Measurements from ENCODE around the gene CPD.
"Not testable (repeated sequence)": the region's sequence is repeated elsewhere in the genome, so short reads cannot be mapped to it uniquely, and the experiment has no call there.

Gene CPD

DNA sequence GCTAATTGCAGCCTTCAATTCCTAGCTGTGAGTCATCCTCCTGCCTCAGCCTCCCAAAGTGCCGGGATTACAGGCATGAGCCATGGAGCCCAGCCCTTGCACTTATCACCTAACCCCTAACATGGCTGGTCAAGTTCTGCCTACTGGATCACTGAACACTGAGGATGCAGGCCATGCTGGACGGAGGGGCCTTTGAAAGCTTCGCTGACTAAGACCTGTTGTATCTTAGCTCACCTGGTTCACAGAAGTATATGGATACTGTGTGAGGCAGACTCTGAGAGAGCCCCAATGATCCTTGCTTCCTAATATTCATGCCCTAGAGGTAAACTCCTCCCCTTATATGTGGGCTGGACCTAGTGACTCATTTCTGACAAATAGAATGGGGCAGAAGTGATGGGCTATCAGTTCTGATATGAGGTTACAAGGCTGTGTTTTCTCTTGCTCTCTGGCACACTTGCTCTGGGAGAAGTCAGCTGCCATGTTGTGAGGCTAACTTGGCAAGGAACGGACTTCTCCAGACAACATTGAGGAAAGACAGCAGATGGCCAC is 33.1 kb upstream of the CPD start:
- H3K36me3 Mint-ChIP-seq, result no peaks in the 10 kb centered on the region
- H3K4me1 Mint-ChIP-seq (ENCODE audit: low read depth), result peaks cover 10% of the 10 kb centered on the region
- no peaks in the 10 kb centered on the region for H3K9me3 Mint-ChIP-seq (ENCODE audit: low read depth)
- H3K27ac Mint-ChIP-seq, result no peak overlapping the region
- no peak overlapping the region for H3K4me3 Mint-ChIP-seq
- H3K27me3 Mint-ChIP-seq, result no peaks in the 10 kb centered on the region

DNA sequence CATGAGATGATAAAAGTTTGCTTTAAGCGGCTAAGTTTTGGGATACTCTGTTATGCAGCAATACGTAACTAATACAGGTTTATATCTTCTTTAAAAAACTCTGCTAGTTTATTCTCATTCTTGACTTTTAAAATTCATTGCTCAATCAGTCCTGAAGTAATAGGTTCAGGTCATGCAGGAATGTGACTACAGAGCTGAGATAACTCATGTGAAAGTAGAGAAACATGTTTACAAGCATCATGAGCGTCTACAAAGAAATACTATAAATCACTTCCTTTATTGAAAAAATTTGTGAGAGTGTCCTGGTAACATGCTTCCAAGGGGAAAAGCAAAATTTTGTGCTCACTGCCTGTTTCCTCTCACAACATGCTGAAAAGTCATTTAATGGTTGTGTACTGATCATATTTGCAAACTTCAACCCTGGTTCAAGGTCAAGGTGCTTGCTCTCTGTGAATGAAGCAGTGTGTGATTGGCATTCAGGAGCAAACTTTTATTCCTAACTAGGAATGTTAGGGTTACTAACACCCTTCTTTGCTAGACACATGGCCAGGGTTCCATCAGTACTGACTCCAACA is 32.4 kb upstream of the CPD start:
- Mint-ChIP-seq H3K9me3 (ENCODE audit: low read depth) (no peaks in the 10 kb centered on the region), H3K27me3 (no peaks in the 10 kb centered on the region), H3K4me3 (no peak overlapping the region), H3K4me1 (ENCODE audit: low read depth) (peaks cover 8% of the 10 kb centered on the region), H3K36me3 (no peaks in the 10 kb centered on the region), H3K27ac (no peak overlapping the region)

DNA sequence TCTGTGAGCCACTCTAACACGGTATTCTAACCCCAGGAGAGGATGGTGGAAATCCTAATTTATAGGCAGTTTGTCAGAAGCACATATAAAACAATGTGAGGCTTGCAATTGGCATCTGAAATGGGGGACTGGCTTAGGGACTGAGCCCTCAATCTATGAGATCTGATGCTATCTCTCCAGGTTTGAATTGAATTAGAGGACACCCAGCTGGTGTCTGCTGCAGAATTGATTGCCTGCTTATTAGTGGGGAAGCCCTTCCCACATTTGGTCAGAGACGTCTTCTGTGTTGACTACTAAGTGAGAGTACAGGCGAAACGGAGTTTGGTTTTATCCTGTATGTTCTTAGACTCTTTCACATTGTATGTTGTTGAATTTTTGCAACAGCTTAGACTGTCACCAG is 31.2 kb upstream of the CPD start:
- H3K36me3 Mint-ChIP-seq, result no peaks in the 10 kb centered on the region
- no peaks in the 10 kb centered on the region for H3K27me3 Mint-ChIP-seq
- no peaks in the 10 kb centered on the region for H3K9me3 Mint-ChIP-seq (ENCODE audit: low read depth)
- peaks cover 8% of the 10 kb centered on the region for H3K4me1 Mint-ChIP-seq (ENCODE audit: low read depth)
- no peak overlapping the region for H3K4me3 Mint-ChIP-seq
- H3K27ac Mint-ChIP-seq, result no peak overlapping the region

DNA sequence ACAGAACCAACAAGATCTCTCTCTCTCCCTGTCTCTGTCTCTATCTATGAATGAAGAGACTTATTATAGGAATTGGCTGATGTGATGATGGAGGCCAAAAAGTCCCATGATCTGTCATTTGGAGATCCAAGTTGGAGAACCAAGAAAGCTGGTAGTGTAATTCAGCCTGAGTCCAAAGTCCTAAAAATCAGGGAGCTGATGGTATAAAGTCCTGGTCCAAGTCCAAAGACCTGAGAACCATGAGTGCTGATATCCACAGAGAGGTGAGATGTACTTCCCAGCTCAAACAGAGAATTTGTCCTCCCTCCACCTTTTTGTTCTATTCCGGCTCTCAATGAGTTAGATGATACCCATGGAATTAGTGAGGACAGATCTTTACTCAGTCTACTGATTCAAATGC is 29.5 kb upstream of the CPD start:
- H3K27ac Mint-ChIP-seq, result no peak overlapping the region
- no peaks in the 10 kb centered on the region for H3K9me3 Mint-ChIP-seq (ENCODE audit: low read depth)
- H3K36me3 Mint-ChIP-seq, result no peaks in the 10 kb centered on the region
- no peak overlapping the region for H3K4me3 Mint-ChIP-seq
- peaks cover 8% of the 10 kb centered on the region for H3K4me1 Mint-ChIP-seq (ENCODE audit: low read depth)
- no peaks in the 10 kb centered on the region for H3K27me3 Mint-ChIP-seq

DNA sequence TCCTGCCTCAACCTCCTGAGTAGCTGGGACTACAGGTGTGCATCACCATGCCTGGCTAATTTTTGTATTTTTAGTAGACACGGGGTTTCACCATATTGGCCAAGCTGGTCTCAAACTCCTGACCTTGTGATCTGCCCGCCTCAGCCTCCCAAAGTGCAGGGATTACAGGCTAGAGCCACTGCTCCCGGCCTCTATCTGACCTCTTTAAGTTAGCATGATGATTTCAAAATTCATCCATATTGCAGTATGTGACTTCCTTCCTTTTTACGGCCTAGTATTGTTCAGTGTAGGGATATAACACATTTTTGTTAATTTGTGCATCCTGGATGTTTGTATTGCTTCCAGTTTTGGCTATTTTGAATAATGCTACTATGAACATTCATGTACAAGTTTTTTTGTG is 27.5 kb upstream of the CPD start:
- not testable (repeated sequence) for H3K27ac Mint-ChIP-seq; H3K27me3 Mint-ChIP-seq; H3K36me3 Mint-ChIP-seq; H3K4me3 Mint-ChIP-seq; H3K9me3 Mint-ChIP-seq (ENCODE audit: low read depth); H3K4me1 Mint-ChIP-seq (ENCODE audit: low read depth)

DNA sequence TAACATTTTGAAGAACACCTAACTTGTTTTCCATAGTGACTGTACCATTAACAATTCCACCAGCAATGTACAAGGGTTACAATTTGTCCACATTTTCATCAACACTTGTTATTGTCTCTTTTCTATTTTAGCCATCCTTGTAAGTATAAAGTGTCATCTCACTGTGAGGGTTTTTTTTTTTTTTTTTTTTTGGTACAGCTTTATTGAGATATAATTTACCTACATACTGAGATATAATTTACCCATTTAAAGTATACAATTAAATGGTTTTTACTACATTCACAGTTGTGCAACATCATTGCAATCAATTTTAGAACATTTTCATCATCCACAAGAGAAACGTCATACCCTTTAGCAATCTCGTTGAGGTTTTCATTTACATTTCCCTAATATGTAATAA is 27.0 kb upstream of the CPD start:
- H3K27ac Mint-ChIP-seq, result no peak overlapping the region
- no peaks in the 10 kb centered on the region for H3K27me3 Mint-ChIP-seq
- H3K4me3 Mint-ChIP-seq, result no peak overlapping the region
- peaks cover 3% of the 10 kb centered on the region for H3K4me1 Mint-ChIP-seq (ENCODE audit: low read depth)
- H3K36me3 Mint-ChIP-seq, result no peaks in the 10 kb centered on the region
- no peaks in the 10 kb centered on the region for H3K9me3 Mint-ChIP-seq (ENCODE audit: low read depth)

DNA sequence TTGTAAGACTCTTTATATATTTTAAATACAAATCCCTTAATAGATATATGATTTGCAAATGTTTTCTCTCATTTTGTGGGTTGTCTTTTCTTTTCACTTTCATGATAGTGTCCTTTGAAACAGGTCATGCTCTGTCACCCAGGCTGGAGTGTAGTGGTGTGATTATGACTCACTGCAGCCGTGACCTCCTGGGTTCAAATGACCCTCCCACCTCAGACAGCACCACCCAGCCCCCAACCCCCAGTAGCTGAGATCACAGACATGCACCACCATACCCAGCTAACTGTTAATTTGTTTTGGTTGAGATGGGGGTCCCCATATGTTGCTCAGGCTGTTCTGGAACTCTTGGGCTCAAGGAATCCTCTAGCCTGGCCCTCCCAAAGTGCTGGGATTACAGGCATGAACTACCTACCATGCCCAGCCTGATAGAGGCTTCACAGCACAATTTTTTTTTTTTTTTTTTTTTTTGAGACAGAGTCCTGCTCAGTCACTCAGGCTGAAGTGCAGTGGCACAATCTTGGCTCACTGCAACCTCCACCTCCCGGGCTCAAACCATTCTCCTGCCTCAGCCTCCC is 26.4 kb upstream of the CPD start:
- no peak overlapping the region for H3K4me3 Mint-ChIP-seq
- H3K4me1 Mint-ChIP-seq (ENCODE audit: low read depth), result peaks cover 3% of the 10 kb centered on the region
- H3K36me3 Mint-ChIP-seq, result no peaks in the 10 kb centered on the region
- no peaks in the 10 kb centered on the region for H3K27me3 Mint-ChIP-seq
- no peaks in the 10 kb centered on the region for H3K9me3 Mint-ChIP-seq (ENCODE audit: low read depth)
- no peak overlapping the region for H3K27ac Mint-ChIP-seq

DNA sequence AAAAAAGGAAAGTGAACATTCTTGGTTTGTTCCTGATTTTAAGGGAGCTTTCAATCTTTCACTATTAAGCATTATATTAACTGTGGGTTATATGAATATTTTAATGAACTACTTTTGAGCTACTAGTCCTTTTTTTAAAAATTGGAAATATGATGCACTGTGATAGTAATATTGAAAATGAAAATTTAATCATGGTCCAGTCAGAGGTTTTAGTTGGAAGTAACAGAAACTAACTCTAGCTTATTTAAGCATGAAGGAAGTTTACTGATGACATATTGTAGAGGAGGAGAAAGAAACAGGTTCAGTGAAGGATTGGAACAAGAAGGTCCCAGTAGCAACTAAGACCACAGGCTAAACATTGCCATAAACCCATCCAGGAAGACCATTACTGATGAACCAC is 24.0 kb upstream of the CPD start:
- H3K27me3 Mint-ChIP-seq, result no peaks in the 10 kb centered on the region
- no peaks in the 10 kb centered on the region for H3K36me3 Mint-ChIP-seq
- no peaks in the 10 kb centered on the region for H3K9me3 Mint-ChIP-seq (ENCODE audit: low read depth)
- H3K27ac Mint-ChIP-seq, result no peak overlapping the region
- H3K4me1 Mint-ChIP-seq (ENCODE audit: low read depth), result peaks cover 3% of the 10 kb centered on the region
- no peak overlapping the region for H3K4me3 Mint-ChIP-seq

DNA sequence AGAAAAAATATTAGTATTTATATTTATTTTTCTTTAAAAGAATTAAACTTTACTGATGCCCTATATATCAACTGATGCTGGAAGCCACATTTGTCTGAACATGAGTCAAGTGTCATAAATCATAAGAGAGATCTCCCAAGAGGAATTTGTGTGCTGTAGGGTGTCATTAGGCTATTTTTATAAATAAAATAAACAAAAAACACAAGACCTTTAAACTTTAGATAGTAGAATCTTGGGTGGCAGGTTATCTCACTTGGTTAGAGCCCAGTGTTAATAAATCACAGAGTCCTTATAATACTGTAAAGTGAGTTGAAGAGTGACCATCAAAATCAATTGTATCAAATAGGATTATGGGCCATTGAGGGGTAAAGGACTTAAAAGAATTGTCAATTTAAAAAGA is 21.3 kb upstream of the CPD start:
- no peaks in the 10 kb centered on the region for H3K36me3 Mint-ChIP-seq
- H3K4me1 Mint-ChIP-seq (ENCODE audit: low read depth), result peaks cover 5% of the 10 kb centered on the region
- no peaks in the 10 kb centered on the region for H3K27me3 Mint-ChIP-seq
- no peak overlapping the region for H3K4me3 Mint-ChIP-seq
- H3K9me3 Mint-ChIP-seq (ENCODE audit: low read depth), result no peaks in the 10 kb centered on the region
- no peak overlapping the region for H3K27ac Mint-ChIP-seq

DNA sequence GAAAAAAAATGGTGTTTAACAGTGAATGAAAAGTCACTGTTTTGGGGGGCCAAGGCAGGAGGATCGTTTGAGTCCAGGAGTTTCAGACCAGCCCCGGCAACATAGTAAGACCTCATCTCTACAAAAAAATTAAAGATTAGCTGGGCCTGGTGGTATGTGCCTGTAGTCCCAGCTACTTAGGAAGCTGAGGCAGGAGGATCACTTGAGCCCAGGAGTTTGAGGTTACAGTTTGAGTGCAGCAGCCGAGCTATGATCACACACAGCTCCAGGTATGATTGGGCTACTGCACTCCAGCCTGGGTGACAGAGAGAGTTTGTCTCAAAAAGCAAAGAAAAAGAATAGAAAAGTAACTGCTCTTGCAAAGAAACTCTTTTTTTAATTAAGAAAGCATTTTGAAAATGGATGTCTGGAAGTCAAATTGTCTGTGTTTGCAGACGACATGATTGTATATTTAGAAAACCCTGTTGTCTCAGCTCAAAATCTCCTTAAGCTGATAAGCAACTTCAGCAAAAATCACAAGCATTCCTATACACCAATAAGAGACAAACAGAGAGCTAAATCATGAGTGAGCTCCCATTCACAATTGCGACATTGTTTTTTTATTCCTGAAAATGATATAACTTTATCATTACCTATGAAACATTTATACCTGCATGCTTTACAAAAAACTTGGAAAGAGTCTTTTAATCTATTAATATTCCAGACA is 20.5 kb upstream of the CPD start:
- Mint-ChIP-seq H3K36me3 (no peaks in the 10 kb centered on the region), H3K4me1 (ENCODE audit: low read depth) (peaks cover 10% of the 10 kb centered on the region), H3K9me3 (ENCODE audit: low read depth) (no peaks in the 10 kb centered on the region), H3K27ac (no peak overlapping the region), H3K4me3 (no peak overlapping the region), H3K27me3 (no peaks in the 10 kb centered on the region)

DNA sequence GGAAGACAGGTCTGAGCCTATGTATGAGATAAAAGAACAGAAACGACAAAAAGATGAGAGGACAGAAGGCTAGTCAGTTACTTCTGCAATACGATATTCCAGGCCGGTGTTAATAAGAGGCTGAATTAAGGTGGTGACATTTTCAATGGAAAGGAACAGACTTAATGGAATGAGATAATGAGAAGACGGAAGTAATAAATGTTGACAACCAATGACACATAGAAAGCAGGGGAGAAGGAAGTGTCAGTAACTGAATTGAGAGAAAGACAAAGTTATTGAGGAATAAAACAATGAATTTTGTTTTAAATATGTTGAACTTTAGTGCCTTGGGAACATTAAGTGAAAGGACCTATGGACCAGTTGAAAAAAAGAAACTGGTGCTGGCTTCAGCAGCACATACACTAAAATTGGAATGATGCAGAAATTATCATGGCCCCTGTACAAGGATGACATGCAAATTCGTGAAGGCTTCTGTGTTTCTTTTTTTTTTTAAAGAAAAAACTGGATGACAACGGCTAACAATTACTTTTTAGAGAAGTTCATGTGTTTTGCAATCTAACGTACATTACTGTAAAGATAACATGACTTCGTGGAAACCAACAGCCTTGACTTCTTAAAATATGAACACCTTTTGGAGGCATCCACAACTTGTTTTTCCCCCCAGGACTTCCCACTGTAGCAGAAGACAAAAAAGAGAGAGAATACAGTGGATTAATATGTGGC is 18.5 kb upstream of the CPD start:
- Mint-ChIP-seq H3K4me1 (ENCODE audit: low read depth) (peaks cover 20% of the 10 kb centered on the region), H3K27me3 (no peaks in the 10 kb centered on the region), H3K27ac (no peak overlapping the region), H3K9me3 (ENCODE audit: low read depth) (no peaks in the 10 kb centered on the region), H3K36me3 (peaks cover 2% of the 10 kb centered on the region), H3K4me3 (no peak overlapping the region)

DNA sequence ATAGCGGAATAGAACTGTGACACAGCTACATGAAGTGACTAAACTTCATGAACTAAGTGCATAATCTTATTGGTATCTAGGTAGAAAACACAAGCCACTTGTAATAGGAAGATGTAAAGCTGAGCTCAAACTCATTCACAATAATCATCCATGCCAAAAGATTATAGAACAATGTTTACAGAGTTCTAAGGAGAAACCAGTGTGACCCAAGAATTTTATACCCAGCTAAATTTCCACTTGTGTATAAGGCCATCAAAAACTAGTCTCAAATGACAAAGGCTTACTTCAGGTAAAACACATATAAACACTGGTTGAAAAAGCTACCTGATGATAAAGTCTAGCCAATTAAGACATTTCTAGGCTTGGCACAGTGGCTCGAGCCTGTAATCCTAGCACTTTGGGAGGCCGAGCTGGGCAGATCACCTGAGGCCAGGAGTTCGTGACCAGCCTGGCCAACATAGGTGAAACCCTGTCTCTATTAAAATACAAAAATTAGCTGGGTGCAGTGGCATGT is 16.9 kb upstream of the CPD start:
- H3K9me3 Mint-ChIP-seq (ENCODE audit: low read depth), result no peaks in the 10 kb centered on the region
- no peak overlapping the region for H3K27ac Mint-ChIP-seq
- peaks cover 32% of the 10 kb centered on the region for H3K4me1 Mint-ChIP-seq (ENCODE audit: low read depth)
- no peaks in the 10 kb centered on the region for H3K27me3 Mint-ChIP-seq
- H3K4me3 Mint-ChIP-seq, result no peak overlapping the region
- peaks cover 5% of the 10 kb centered on the region for H3K36me3 Mint-ChIP-seq

DNA sequence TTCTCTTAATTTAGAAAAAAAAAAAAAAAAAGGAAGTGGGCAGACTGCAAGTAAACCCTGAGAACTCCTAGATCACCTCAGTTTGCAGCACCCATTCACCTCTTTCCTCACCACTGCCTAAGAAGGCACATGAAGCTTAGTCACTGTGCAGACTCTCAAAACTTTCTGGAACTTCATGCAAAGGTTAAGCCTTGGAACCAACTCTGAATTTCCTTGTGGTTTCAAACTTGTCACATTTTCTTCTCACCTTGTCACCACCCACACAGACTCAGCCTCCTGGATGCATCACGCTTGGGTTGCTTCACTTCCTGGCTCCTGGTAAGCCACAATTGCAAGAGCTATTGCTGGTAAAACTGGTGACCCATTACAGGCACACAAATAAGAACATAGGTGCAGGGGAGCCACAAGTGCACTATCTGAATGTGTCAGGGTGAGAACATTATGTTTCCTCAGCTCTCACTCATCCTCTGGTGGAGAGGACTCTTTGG is 15.0 kb upstream of the CPD start:
- Mint-ChIP-seq H3K27me3 (no peaks in the 10 kb centered on the region), H3K4me3 (peak overlapping the region; percentile 75), H3K36me3 (peaks cover 5% of the 10 kb centered on the region), H3K4me1 (ENCODE audit: low read depth) (peaks cover 37% of the 10 kb centered on the region), H3K9me3 (ENCODE audit: low read depth) (no peaks in the 10 kb centered on the region), H3K27ac (peak overlapping the region; percentile 91)

DNA sequence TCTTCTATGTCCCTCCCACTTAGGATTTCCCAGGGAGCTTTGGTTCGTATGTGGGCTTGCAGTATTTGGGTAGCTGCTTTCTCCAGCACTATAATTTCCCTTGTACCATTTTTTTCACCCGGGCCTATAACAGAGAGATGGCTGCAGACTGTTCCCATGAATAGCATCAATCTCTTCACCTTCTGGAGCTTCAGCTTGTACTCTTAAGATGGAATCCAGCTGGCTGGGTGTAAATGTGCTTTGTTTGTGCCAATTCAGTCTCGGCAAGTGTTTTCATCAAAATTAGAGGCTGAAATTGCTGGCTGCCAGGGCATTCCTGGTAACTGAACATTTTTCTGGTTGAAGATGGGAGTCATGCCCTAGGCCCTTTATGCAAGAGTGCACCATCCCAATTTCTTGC is 12.2 kb upstream of the CPD start:
- no peak overlapping the region for H3K4me3 Mint-ChIP-seq
- H3K27ac Mint-ChIP-seq, result peak overlapping the region; percentile 12
- no peaks in the 10 kb centered on the region for H3K9me3 Mint-ChIP-seq (ENCODE audit: low read depth)
- H3K36me3 Mint-ChIP-seq, result peaks cover 5% of the 10 kb centered on the region
- H3K27me3 Mint-ChIP-seq, result no peaks in the 10 kb centered on the region
- peaks cover 57% of the 10 kb centered on the region for H3K4me1 Mint-ChIP-seq (ENCODE audit: low read depth)

All from activated naive CD8-positive, alpha-beta T cell (primary cell).